GM21786 (cell line): Measurements from ENCODE around the gene STAT5B.

Source experiments
- ATAC-seq: cut with Tn5 transposase; IDR thresholded peaks from one replicate; pipeline ENCODE4 v1.9.1; 2021; ENCODE audit not compliant: unreplicated experiment

The STAT5B gene

DNA sequence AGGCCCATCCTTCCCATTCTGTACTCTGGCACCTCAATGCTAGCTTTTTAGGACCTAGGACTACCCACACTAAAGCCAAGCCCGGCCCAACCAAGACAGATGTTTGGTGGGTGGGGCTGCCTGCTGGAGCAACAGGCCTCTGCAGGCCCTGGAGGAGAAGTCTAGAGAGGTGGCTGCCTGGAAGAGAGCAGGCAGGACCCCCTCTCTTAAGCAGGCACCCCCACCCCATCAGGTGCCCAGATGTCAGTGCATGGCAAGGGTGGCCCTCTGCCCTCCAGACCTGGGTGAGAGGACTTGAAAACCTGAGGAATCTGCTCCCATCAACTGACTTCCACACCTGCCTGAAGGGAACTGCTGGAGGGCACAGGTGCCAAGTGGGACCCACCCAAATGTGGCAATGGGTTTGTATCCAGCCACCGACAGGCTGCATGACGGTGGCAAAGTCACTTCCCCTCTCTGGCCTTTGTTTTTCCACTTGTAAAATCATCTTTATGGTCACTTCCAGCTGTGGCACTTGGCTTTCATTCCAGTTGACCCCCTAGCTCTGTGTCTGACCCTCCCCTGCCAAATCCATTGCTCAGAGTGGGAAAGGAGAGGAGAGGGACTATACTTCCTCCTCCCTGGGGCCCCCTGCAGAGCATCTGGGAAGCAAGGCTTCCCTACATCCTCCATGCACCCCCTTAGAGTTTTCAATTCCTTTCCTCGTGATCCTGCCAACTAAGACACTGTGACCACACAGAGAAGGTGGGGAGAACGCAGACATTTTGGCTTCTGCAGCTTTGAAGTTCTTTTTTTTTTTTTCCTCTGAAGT is 10.4 kb upstream of the STAT5B start:
- ATAC-seq, result no peak

DNA sequence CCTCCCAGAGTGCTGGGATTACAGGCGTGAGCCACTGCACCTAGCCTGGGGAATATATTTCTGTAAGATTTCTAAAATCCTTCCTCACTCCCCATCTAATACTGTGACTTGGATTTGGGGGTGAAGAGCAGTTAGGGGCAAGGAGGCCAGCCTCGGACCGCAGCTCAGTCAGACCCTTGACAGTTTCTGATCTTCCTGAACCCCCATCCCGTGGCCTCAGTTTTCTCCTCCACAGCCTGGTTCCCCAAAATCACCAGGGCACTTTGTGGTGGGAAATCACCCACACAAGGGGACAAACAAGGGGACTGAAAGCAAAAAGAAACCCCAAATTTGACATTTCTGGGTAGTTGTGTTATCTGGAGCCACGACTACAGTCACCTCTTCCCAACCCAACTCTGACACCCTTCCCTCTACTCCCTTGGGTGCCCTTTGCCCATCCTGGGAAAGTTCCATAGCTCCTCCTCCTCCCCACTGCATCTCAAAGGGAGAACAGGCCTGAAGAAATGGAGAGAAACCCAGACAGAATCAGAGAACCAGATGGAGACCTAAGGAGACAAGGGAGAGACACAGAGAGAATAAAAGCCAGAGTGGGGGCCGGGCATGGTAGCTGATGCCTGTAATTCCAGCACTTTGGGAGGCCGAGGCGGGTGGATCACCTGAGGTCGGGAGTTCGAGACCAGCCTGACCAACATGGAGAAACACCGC is 9.3 kb upstream of the STAT5B start:
- ATAC-seq, result no peak

DNA sequence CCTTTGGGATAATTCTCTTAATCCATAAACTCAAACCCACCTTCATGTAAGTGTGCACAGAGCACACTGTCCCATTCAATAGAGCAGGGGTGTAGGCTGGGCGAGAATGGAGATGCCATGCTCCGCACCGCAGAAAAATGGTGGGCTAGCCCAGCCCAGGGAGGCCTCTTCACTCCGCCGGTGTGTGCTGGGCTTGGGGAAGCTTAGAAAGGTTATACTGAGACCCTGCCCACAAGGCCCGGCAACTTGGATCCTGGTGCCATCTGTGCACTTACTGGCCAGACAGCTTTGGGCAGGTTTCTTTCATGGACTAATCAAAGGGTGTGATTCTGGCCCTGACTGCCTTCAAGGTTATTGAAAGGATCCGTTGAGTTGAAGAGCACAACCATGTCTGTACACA is 8.4 kb upstream of the STAT5B start:
- no peak for ATAC-seq

DNA sequence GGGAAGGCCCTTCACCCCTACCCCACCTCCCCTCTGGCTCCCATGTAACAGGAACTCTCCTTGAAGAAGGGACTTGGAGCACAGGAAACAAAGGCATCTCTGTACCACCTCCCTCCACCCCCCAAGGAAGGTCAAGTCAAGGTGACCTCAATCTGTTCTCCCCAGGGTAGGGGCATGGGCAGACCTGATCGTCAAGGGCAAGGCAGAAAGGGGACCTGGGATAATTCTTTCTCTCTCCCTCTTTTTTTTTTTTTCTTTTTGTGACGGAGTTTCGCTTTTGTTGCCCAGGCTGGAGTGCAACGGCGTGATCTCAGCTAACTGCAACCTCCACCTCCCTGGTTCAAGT is 7.8 kb upstream of the STAT5B start:
- no peak for ATAC-seq

DNA sequence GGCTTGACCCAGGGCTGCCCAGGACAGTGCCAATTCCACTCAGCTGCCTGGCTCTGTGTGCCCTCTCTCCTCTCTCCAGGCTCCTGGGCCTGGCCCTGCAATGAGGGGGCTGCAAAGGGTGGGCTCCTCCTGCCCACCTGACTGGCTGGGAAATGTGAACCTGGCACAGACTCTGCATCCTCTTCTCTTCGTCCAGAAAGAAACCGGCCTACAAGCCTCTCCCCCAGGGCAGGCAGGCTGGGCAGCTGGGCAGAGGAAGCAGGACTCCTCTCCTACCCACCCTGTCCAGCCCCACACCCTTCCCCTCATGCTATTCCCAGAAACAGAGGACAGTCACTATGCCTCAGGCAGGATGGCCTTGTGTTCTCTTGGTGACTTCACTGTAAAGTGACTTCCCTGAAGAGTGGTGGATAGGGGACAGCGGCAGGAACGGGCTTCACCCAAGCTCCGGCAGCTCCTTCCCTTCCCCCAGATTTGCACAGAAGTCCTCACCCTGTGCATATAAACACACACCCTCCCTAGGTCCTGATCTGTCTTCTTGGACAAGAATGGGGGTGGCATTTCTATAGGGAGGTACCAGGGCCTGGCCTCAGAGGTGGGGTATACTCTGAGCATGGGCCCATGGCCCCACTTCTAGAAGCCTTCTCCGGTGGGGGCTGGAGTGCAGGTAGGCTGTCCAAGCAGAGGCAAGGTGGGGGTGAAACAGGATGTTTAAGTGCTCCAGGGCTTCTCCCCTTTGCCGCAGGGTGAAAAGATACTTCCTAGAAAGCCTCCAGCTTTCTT is 7.2 kb upstream of the STAT5B start:
- ATAC-seq, result no peak

DNA sequence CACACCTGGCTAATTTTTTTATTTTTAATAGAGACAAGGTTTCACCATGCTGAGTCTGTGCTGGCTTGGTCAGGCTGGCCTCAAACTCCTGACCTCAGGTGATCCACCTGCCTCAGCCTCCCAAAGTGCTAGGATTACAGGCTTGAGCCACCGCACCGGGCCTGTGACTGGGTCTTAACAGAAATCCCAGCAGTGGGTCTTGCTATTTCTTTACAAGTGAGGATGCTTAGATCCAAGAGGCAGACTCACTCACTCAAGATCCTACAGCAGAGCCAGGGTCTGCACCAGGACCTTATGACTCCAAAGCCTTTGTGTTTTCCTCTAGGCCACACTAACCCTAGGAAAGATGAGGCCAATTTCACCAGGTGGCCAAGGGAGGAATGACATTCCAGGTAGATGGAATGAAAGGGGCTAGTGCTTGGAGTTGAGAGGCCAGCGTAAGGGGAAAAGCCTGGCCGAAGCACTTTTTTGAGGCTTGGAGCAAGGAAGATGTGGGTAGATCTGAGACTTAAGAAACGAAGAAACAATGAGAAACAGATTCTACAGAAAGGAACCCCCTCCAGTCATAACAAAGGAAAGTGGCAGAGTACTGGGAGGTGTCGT is 6.4 kb upstream of the STAT5B start:
- ATAC-seq, result no peak

DNA sequence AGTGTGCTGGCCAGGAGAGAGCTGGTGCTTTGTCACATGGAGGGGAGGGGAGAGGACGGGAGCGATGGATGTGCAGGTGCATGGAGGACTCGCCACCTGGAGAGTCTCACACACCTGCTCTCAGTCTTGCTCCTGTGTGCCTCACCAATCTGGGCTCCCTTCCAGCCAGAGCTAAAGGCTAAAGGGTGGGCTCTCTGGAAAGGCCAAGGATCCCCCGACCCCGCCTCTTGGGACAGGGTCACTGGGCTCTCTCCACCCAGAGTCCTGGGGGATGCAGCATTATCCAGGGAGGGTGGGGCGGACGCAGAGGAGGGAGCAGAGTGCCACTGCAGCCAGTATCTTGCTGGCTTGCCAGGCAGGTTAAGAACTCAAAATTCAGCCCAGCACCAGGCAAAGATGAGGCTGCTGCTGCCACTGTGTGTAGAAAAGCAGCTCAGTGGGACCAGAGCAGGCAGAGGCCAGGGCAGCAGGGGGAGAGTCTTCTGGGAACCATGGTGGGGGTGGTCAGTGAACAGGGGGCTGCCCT is 5.4 kb upstream of the STAT5B start:
- ATAC-seq, result no peak

DNA sequence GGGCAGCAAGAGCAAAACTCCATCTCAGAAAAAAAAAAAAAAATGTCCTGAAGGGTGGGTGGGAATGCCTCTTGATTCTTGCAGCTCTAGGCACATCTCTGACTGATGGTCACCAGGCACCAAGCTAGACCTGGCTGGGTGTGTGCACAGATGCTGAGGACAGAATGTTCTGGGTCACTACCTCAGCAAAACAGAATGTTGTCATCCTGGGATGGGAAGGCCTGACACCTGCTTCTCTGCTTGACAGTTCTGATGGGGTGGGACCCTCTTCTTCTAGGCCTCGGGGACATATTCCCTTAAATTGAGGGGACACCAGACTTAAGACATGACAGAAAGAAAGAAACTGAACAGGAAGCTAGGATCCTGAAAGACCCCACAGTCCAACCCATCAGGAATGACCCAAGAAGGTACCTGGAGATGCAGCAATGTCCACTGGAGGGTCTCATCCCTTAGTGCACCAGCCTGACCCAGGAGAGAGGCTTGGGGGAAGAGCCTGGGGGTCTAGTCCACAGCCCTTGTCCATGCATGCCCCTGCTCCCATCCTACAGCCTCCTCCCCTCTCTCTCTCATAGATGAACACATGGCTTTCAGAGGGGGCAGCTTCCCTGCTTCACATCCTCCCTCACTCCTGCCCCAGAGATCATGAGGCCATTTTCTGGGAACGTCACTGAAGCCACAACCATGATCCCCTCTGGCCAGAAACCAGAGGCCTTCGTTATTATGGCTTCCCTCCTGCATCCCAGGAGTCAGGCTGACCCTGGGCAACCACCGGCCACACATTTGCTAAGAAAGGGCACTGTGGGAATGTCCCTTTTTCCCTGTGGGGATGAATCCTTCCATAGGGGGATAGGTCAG is 3.8 kb upstream of the STAT5B start:
- ATAC-seq, result no peak

DNA sequence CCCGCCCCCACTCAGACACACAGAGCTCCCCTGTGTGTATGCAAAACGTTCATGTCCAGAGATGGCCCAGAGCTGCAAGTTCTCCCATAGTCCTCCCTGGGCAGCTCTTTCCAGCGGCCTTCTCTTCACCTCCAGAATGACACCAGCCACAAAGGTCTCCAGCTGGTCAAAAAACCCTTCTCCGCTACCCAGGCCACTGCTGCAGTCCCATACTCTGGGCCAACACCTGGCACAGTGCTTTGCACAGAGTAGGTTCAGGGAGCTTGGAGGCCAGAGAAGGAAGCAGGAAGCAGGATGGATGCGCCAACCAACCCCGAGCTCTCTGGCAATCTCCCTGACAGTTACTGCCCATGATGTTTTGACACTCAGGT is 1.1 kb upstream of the STAT5B start:
- no peak for ATAC-seq

DNA sequence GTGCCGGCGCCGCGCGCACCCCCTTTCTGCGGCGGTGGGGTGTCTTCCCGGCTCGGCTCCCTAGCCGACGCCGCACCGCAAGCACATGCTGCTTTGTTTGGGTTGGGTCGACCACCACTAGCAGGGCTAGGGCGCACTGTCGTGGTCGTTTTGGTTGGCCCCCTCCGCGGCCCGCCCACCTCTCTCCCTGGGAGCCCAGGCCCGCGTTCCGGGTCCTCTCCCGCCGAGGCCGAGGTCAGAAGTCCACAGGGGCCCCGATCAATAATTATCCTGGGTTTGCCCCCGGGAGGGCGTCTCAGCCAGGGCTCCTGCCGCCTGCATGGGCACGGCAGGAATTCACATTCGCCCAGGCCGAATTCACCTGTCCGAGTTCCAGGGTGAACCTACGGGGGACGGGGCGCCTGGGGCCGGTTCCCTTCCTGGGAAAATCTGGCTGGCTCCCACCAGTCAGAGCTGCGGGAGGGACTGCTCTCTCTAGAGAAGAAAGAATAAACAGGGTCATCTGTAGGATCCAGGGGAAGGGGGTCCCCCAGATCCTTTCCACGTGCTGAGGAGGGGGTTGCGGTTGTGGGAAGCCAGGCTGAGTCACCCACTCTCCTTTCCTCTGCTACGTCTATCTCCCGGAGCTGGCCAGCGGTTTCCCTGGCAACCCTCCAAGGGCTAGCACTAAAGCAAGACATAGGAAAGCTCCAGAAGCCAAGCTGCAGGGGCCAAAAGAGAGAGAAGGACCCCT is 584 bp upstream of the STAT5B start:
- ATAC-seq, result no peak

DNA sequence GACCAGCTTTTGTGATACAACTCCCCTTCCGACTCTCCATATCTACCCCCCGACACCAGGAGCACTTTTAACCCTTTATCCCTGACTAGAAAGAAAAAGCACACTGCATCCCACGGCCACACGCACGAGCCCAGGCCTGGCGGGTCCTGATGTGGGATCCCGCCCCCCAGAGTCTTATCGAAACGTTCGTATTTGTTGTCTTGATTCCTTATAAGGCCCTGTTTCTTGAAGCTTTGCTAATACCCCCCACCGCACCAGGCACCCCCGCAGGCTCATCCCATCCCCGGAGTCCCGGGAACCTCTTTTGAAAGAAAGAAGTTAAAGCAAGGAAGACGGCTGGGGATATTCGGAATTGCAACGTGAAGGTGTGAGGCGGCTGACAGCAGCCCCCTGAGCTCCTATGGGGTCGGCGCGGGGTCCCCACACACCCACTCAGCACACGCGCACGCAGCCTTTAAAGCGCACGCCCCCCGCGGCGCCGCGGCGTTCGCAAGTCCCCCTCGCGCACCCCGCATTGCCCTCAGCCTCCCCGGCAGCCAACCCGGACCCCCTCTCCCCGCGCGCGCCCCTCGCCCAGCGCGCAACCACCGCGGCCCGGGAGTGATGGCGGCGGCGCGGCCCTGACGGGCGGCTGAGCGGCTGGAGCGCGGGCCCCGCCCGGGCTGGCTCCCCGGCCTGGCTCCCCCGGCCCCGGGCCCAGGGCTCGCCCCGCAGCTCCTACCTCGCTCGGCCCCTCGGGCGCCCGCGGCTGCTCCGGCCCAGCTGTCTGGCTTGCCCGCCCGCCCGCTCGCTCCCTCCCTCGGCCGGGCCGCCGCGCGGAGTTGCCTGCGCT is 448 bp downstream of the STAT5B start:
- ATAC-seq, result no peak

DNA sequence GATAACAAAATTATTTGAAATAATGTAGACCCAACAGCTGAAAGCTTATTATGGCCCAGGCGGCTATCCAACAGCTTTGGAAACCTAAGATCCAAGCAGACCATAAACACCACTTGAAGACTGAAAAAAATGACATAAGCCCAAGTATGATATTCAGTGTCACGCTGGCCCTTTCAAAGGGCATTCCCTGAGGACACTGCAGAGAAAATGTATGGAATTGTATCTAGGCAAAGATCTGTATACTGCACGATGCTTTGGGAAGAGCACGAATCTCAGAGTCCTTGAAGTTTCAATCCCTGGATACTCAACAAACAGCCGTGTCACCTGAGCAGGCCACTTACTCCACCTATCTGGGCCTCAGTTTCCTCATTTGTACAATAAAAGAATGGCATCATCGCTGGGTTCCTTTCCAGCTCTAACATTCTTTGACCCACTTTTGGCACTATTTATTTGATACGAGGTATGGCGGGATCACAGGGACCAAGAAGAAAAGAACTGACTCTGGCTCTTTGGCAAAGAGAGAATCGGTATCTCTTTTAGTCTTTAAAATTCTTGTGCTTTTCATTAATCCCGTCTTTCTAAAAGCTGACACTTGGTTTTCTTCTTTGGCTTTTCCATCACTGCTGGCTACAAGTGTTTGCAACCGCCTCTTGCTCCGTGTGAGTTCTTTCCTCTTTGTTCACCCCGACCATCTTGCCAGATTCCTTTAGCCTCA is 1.2 kb downstream of the STAT5B start:
- no peak for ATAC-seq

DNA sequence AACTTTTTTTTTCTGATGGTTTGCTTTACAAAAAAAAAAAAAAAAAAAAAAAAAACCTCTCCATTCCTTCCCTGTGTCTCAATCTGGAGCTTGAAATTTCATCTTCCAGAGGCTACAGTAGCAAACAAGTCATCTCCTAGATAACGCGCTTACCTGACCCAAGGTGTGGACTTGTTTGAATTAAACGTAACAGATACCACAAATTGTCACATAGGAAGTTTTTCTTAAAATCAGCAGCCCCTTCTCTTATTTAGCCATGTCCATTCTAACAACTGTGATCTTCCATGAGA is 2.0 kb downstream of the STAT5B start:
- no peak for ATAC-seq

DNA sequence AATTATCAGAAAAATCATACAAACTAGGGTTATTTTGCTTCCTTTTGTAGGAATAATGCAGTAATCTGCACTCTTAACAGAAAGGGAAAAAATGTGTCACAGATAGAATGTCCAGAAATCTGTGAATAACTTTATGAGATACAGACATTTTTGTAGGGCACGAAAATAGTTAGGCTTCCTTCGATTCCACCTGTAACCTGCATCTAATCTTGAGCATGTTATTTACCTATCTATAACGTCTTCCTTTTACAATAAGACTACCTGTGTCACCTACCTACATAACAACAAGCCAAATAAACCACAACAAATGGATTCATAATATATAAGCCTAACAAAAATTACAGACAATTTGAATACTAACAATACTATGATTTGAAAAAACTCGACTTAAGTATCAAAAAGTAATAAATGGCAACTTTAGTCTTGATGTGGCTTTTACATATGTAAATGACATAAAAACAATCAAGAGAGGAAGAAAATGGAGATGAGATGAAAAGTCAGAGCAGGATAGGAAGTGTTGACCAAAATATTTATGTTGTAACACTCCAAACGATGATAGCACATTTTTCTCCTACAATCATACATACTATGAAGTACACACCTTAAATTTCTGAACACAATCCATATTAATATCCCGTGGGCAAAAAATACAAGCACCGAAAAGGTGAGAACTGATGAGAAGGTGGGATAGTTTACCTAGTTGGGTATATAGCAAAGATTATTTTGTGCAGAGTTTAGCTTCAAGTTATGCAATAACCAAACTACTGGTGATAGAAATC is 2.5 kb downstream of the STAT5B start:
- ATAC-seq, result no peak

DNA sequence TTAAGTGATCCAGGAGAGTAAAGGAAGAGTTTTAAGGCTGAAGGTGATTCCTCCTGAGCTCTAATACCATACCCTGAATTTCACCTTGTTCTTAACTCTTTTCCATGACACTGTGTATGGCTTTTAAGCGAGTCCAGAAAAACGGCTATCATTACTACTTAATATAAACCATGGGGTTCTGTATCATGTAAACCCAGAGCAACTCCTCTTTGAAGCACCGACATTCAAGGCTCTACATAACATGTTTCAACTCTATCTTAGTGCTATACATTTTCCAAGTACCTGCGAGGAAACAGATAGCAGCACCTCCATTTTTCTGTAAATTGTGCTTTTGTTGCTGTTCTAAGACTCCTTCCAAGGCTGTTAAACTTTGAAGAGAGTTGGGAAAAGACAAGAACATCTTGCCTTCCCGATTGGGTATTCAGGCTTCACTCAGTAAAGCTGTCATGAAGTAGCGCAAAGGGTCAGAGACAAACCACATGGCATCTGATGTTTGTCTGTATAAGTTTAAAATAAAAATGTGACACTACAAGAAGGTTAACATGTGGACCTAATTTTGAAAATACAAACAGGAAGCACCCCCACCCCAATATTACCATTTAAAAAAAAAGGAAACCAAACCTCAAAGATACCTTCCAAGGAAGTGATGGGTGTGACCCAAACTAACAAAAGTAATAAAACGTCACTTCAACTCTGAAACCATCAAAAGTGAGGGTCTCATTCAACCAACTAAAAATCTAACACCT is 3.9 kb downstream of the STAT5B start:
- ATAC-seq, result no peak

DNA sequence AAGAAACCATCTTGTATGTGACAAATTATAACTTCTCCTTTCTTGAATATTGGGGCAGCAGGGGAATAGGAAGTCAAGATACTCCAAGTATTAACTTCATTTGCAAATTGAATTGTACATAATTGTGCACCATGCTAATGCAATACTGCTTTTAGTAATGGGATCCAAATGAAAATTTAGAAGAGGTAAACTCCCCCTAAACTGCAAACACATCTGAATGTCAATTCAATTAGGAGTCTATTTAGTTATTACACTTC is 4.5 kb downstream of the STAT5B start:
- no peak for ATAC-seq

DNA sequence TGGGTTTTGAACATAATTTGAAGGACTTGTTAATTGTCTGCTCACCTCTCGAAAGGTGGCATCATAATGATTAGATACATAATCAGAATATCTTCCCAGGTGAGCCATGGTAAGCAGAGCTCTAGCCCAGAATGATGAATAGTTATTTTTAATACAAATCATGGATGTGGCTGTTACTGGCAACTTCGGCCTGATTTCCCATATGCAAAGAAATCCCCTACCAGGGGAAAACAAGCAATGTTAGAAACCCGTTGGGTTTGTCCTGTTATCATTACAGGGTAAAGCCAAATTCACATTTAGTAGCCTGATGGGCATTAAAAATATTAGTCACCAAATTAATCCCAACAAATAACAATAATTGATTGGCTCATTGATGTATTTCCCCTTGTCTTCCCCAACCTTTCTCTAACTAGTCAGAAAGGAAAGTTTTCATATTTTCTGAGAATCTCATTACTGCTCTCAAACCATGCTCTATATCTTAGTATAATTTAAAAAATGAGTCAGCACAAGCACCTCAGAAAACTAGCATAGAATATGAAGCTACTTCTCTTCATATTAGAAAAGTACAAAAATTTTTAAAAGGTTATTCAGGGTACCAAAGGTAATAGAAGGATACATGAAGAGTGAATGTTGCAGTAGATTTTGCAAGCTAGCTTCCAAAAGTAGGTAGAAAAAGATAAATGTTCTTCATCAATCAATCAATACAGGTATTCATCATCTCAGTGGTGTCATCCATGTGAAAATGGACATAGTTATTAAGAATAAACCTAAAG is 5.0 kb downstream of the STAT5B start:
- ATAC-seq, result no peak
